Hepatocyte (in vitro differentiated cells): ENCODE measurements around the gene ITPK1. TPM values are rescaled to one million over a fixed set of nuclear protein-coding genes. Genes with fewer than 3 reads are reported as not detected.

Source experiments
- DNase-seq: peaks from one replicate; pipeline ENCODE4 v3.0.0-alpha.2; 2016; ENCODE audit warnings: low spot score
- H2AFZ ChIP-seq: fragments of 200-600 bp; sonication (generic); 2 replicates; pipeline ENCODE4 v1.6.0; 2016; ENCODE audit warnings: antibody characterized with exemption, mild to moderate bottlenecking
- H3K27ac ChIP-seq: fragments of 200-600 bp; sonication (generic); 2 replicates; pipeline ENCODE4 v1.5.1; 2016; ENCODE audit warnings: mild to moderate bottlenecking
- H3K27me3 ChIP-seq: fragments of 200-600 bp; sonication (generic); 2 replicates; pipeline ENCODE4 v1.6.1; 2016
- H3K36me3 ChIP-seq: fragments of 200-600 bp; sonication (generic); replicated peaks from 2 replicates; pipeline ENCODE4 v1.5.1; 2016; ENCODE audit warnings: low read depth; ENCODE audit not compliant: insufficient read depth
- H3K4me1 ChIP-seq: fragments of 200-600 bp; sonication (generic); 2 replicates; pipeline ENCODE4 v1.5.1; 2016; ENCODE audit warnings: mild to moderate bottlenecking, moderate library complexity; ENCODE audit not compliant: insufficient read depth
- H3K4me2 ChIP-seq: fragments of 200-600 bp; sonication (generic); 2 replicates; pipeline ENCODE4 v1.6.0; 2016
- H3K4me3 ChIP-seq: fragments of 200-600 bp; sonication (generic); 2 replicates; pipeline ENCODE4 v1.5.1; 2016; ENCODE audit warnings: mild to moderate bottlenecking
- H3K79me2 ChIP-seq: fragments of 200-600 bp; sonication (generic); 2 replicates; pipeline ENCODE4 v1.6.0; 2017; ENCODE audit warnings: mild to moderate bottlenecking
- H3K9me2 ChIP-seq: fragments of 200-600 bp; sonication (generic); replicated peaks from 2 replicates; pipeline ENCODE4 v1.6.0; 2017; ENCODE audit warnings: mild to moderate bottlenecking; ENCODE audit not compliant: insufficient read depth
- H3K9me3 ChIP-seq: fragments of 200-600 bp; sonication (generic); 2 replicates; pipeline ENCODE4 v1.5.1; 2016; ENCODE audit warnings: low read depth, mild to moderate bottlenecking
- H4K20me1 ChIP-seq: fragments of 200-600 bp; sonication (generic); 2 replicates; pipeline ENCODE4 v1.6.0; 2016; ENCODE audit warnings: mild to moderate bottlenecking; ENCODE audit not compliant: insufficient read depth, poor library complexity, severe bottlenecking
- EZH2 ChIP-seq: fragments of 200-600 bp; sonication (generic); IDR thresholded peaks from 2 replicates; pipeline ENCODE4 v1.6.1; 2016; ENCODE audit warnings: antibody characterized with exemption, mild to moderate bottlenecking, borderline replicate concordance
- EZH2phosphoT487 ChIP-seq: fragments of 200-600 bp; sonication (generic); IDR thresholded peaks from one replicate; pipeline ENCODE4 v1.6.1; 2018; ENCODE audit warnings: antibody characterized with exemption, mild to moderate bottlenecking, low read depth, moderate library complexity; ENCODE audit not compliant: unreplicated experiment, severe bottlenecking
- WGBS: methylation state at CpG from one replicate; pipeline ENCODE4 v1.1.6; 2016; ENCODE audit warnings: low lambda C conversion rate; ENCODE audit errors: missing lambda C conversion rate; 5-methylcytosine and 5-hydroxymethylcytosine counted together
- polyA plus RNA-seq: library from polyadenylated mRNA; unstranded; fragments of >200 nt; fragmentation: Nextera tagmentation; extraction: Ambion mirVana; gene quantifications from 2 replicates; pipeline ENCODE4 v1.2.1, GENCODE V29; 2016
- total RNA-seq: library from RNA; depleted of rRNA; stranded (reverse); fragments of >200 nt; gene quantifications from 2 replicates; pipeline ENCODE4 v1.2.3, GENCODE V29; 2014
- TF ChIP-seq, protein P1 (sequence below): fragments of 200-600 bp; sonication (generic); IDR thresholded peaks from 2 replicates; pipeline ENCODE4 v1.5.1; 2016; ENCODE audit warnings: antibody characterized with exemption, mild to moderate bottlenecking; ENCODE audit not compliant: poor library complexity

ITPK1 gene
- total and polyA plus RNA-seq, 2 experiments from 2014 or later = 49.8 to 66.7 TPM

DNA sequence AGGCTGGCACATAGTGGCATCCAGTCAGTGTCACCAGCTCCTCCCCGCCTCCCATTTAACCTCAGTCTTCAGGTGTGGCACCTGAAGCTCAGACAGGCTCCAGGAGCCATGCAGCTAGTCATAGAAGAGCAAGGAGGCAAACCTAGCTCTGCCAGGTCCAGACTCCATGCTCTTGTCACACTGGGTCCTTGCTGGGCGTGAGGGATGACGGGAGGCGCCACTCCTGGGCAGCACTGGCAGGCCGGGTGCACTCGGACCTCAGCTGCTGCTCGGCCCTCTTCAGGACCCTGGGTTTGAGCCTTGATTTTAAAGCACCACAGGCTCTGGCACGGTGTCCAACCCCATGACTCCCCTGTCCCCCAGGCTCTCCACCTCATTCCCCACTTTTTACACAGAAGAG, 24.1 kb downstream of the ITPK1 start:
- no peak for TF ChIP-seq EZH2
- TF ChIP-seq, protein P1, sequence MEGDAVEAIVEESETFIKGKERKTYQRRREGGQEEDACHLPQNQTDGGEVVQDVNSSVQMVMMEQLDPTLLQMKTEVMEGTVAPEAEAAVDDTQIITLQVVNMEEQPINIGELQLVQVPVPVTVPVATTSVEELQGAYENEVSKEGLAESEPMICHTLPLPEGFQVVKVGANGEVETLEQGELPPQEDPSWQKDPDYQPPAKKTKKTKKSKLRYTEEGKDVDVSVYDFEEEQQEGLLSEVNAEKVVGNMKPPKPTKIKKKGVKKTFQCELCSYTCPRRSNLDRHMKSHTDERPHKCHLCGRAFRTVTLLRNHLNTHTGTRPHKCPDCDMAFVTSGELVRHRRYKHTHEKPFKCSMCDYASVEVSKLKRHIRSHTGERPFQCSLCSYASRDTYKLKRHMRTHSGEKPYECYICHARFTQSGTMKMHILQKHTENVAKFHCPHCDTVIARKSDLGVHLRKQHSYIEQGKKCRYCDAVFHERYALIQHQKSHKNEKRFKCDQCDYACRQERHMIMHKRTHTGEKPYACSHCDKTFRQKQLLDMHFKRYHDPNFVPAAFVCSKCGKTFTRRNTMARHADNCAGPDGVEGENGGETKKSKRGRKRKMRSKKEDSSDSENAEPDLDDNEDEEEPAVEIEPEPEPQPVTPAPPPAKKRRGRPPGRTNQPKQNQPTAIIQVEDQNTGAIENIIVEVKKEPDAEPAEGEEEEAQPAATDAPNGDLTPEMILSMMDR = no peak
- TF ChIP-seq EZH2phosphoT487 = no peak
- Histone ChIP-seq H3K27ac (no peak overlapping the region), H3K79me2 (peaks cover 99% of the 10 kb centered on the region), H3K4me1 (no peaks in the 10 kb centered on the region), H2AFZ (no peak overlapping the region), H3K9me3 (no peaks in the 10 kb centered on the region), H3K36me3 (no peaks in the 10 kb centered on the region), H3K4me3 (no peak overlapping the region), H3K9me2 (no peaks in the 10 kb centered on the region), H3K4me2 (no peak overlapping the region), H3K27me3 (no peaks in the 10 kb centered on the region), H4K20me1 (peaks cover 57% of the 10 kb centered on the region)
- 96% methylated on average over 8 of the region's 8 CpGs for WGBS
- no peak for DNase-seq

DNA sequence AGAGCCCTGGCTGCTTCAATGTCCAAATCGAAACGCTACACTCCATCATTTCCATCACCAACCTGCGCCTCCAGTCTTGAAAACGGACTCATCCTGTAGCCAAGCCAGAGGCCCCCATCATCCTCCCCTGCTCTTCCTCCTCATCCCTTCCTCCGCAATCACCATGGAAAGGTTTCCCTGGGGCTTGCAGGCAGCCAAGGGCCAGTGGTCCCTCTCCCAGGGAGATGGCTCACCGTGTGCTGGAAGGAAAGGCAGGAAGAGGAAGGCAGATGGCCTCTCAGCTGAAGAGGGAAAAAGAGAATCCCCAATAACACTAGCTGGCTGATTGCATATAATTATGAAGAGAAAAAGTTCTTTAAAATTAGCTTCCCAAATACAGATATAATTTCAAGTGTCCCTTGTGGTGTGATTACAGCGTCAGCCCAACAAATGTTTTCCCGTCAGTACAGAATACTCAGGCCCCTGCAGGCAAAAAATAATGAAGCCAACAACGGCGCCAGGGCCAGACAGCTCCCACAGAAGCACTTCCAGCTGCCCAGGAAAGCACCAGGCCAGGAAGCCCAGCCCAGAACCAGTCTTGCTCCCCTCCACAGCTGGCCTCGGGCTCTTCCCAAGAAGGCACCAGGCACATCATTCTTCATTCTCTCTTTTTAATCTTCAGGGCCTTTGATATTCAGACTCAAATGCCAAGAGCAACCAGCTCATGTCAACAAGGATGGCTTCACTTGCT, 24.7 kb downstream of the ITPK1 start:
- WGBS = 82% methylated on average over 11 of the region's 11 CpGs
- H3K79me2 ChIP-seq = peaks cover 99% of the 10 kb centered on the region
- H4K20me1 ChIP-seq = peaks cover 57% of the 10 kb centered on the region
- H3K4me1 ChIP-seq = peaks cover 2% of the 10 kb centered on the region
- H3K9me2 ChIP-seq = no peaks in the 10 kb centered on the region
- H3K36me3 ChIP-seq = no peaks in the 10 kb centered on the region
- no peak for DNase-seq
- H3K9me3 ChIP-seq = no peaks in the 10 kb centered on the region
- H3K4me2 ChIP-seq = no peak overlapping the region
- H3K4me3 ChIP-seq = no peak overlapping the region
- no peak overlapping the region for H3K27ac ChIP-seq
- no peak overlapping the region for H2AFZ ChIP-seq
- TF ChIP-seq EZH2 (no peak), EZH2phosphoT487 (no peak)
- TF ChIP-seq, protein P1 = no peak
- H3K27me3 ChIP-seq = no peaks in the 10 kb centered on the region

DNA sequence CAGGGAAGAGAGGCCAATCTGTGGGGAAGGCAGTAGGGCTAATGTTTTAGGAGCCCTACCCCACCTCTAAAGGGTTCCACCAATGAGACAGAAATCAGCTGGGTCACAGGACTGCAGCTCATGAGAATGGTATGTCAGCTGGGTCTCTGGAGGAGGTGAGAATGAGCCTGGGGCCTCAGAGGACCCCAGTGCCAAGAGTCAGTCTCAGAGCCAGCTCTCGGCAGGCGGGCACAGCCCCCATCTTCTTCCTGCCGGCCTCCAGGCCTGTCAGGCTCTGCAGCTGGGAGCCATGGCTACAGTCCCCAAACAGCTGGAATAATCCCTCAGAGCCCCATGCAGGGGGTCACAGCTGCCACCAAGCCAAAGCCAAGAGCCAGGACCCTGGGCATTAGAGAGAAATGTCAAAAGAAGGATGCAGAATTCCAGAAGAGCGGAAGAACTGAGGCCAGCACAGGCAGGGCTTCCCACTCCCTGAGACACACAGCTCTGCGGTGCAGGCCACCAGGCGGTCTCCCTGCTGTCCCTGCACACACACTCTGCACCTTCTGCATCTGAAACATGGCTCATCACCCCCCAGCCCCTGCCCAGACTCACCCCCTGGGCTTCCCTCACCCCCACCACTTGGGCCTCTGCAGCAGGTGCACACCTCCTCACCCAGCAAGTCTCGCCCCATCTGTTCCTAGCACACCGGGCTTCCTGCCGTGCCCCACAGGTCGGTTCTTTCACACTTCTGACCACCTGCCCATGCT, 26.0 kb downstream of the ITPK1 start:
- H3K79me2 ChIP-seq = peaks cover 97% of the 10 kb centered on the region
- 94% methylated on average over 9 of the region's 10 CpGs for WGBS
- H4K20me1 ChIP-seq = peaks cover 50% of the 10 kb centered on the region
- H3K9me3 ChIP-seq = no peaks in the 10 kb centered on the region
- H3K27ac ChIP-seq = no peak overlapping the region
- H3K4me2 ChIP-seq = no peak overlapping the region
- no peaks in the 10 kb centered on the region for H3K9me2 ChIP-seq
- no peaks in the 10 kb centered on the region for H3K27me3 ChIP-seq
- no peaks in the 10 kb centered on the region for H3K36me3 ChIP-seq
- TF ChIP-seq, protein P1 = no peak
- TF ChIP-seq EZH2 = no peak
- no peak for TF ChIP-seq EZH2phosphoT487
- no peak overlapping the region for H2AFZ ChIP-seq
- no peak overlapping the region for H3K4me3 ChIP-seq
- DNase-seq = no peak
- peaks cover 11% of the 10 kb centered on the region for H3K4me1 ChIP-seq
